Neural cell (in vitro differentiated cells): ENCODE data around the gene LFNG.

Experiments
- EP300 ChIP-seq: fragments of 450-650 bp; conservative IDR thresholded peaks from 2 replicates; pipeline ENCODE4 v1.6.1; 2014; ENCODE audit warnings: antibody characterized with exemption, mild to moderate bottlenecking, moderate library complexity; ENCODE audit not compliant: poor library complexity, severe bottlenecking
- EZH2 ChIP-seq: fragments of 200-600, 300-800 bp; shearing (Covaris generic), sonication (generic); IDR thresholded peaks from 2 replicates; pipeline ENCODE4 v1.6.1; 2014; ENCODE audit warnings: antibody characterized with exemption, low read length, borderline replicate concordance, mild to moderate bottlenecking; ENCODE audit not compliant: insufficient read depth, poor library complexity, severe bottlenecking
- MXI1 ChIP-seq: fragments of 450-650 bp; conservative IDR thresholded peaks from 2 replicates; pipeline ENCODE4 v1.6.1; 2014; ENCODE audit warnings: antibody characterized with exemption, mild to moderate bottlenecking; ENCODE audit not compliant: poor library complexity, severe bottlenecking
- POLR2AphosphoS5 ChIP-seq: IDR thresholded peaks from 2 replicates; pipeline ENCODE4 v1.6.1; 2012
- RAD21 ChIP-seq: fragments of 450-650 bp; conservative IDR thresholded peaks from 2 replicates; pipeline ENCODE4 v1.6.1; 2014; ENCODE audit warnings: antibody characterized with exemption, mild to moderate bottlenecking, moderate library complexity
- TAF1 ChIP-seq: IDR thresholded peaks from 2 replicates; pipeline ENCODE4 v1.6.1; 2012; ENCODE audit warnings: low read depth
- TF ChIP-seq, protein P1 (sequence below): fragments of 450-650 bp; IDR thresholded peaks from 2 replicates; pipeline ENCODE4 v1.5.1; 2014; ENCODE audit warnings: antibody characterized with exemption, mild to moderate bottlenecking, moderate library complexity; ENCODE audit not compliant: poor library complexity, severe bottlenecking
- TF ChIP-seq, protein P2 (sequence below): IDR thresholded peaks from 2 replicates; pipeline ENCODE4 v1.6.1; 2012; ENCODE audit warnings: borderline replicate concordance

DNA sequence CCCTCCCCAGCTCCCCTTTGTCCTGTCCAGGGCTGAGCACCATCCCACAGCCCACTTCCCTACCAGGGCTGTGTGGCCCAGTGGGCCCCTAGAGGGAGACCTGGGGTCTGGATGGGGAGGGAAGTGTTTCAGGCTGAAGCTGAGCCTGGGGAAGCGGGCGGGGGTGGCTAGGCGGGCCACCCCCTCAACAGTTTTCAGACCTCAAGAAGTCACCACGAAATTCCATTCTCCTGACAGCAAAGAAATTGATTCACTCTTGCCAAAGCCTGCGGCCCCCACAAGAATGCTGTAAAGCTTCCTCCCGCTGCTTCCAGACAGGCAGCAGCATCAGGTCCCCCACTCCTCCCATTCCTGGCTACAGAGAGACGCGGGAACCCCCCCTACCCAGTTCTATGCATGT lies 2.5 kb upstream of the LFNG start:
- TF ChIP-seq, protein P1, sequence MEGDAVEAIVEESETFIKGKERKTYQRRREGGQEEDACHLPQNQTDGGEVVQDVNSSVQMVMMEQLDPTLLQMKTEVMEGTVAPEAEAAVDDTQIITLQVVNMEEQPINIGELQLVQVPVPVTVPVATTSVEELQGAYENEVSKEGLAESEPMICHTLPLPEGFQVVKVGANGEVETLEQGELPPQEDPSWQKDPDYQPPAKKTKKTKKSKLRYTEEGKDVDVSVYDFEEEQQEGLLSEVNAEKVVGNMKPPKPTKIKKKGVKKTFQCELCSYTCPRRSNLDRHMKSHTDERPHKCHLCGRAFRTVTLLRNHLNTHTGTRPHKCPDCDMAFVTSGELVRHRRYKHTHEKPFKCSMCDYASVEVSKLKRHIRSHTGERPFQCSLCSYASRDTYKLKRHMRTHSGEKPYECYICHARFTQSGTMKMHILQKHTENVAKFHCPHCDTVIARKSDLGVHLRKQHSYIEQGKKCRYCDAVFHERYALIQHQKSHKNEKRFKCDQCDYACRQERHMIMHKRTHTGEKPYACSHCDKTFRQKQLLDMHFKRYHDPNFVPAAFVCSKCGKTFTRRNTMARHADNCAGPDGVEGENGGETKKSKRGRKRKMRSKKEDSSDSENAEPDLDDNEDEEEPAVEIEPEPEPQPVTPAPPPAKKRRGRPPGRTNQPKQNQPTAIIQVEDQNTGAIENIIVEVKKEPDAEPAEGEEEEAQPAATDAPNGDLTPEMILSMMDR = no peak
- TF ChIP-seq POLR2AphosphoS5 (no peak), EZH2 (no peak), EP300 (no peak), TAF1 (no peak), RAD21 (no peak), MXI1 (no peak)
- TF ChIP-seq, protein P2, sequence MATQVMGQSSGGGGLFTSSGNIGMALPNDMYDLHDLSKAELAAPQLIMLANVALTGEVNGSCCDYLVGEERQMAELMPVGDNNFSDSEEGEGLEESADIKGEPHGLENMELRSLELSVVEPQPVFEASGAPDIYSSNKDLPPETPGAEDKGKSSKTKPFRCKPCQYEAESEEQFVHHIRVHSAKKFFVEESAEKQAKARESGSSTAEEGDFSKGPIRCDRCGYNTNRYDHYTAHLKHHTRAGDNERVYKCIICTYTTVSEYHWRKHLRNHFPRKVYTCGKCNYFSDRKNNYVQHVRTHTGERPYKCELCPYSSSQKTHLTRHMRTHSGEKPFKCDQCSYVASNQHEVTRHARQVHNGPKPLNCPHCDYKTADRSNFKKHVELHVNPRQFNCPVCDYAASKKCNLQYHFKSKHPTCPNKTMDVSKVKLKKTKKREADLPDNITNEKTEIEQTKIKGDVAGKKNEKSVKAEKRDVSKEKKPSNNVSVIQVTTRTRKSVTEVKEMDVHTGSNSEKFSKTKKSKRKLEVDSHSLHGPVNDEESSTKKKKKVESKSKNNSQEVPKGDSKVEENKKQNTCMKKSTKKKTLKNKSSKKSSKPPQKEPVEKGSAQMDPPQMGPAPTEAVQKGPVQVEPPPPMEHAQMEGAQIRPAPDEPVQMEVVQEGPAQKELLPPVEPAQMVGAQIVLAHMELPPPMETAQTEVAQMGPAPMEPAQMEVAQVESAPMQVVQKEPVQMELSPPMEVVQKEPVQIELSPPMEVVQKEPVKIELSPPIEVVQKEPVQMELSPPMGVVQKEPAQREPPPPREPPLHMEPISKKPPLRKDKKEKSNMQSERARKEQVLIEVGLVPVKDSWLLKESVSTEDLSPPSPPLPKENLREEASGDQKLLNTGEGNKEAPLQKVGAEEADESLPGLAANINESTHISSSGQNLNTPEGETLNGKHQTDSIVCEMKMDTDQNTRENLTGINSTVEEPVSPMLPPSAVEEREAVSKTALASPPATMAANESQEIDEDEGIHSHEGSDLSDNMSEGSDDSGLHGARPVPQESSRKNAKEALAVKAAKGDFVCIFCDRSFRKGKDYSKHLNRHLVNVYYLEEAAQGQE = no peak
